HG02852 (cell line): ENCODE measurements around the gene WNT3.

Experiments used
- ATAC-seq: cut with Tn5 transposase; IDR thresholded peaks from one replicate; pipeline ENCODE4 v1.9.1; 2021; ENCODE audit warnings: mild to moderate bottlenecking, moderate library complexity; ENCODE audit not compliant: unreplicated experiment

Gene WNT3

GRCh38 chr17:46736100-46736499 lies 82.4 kb downstream of the WNT3 start:
- no peak for ATAC-seq

DNA sequence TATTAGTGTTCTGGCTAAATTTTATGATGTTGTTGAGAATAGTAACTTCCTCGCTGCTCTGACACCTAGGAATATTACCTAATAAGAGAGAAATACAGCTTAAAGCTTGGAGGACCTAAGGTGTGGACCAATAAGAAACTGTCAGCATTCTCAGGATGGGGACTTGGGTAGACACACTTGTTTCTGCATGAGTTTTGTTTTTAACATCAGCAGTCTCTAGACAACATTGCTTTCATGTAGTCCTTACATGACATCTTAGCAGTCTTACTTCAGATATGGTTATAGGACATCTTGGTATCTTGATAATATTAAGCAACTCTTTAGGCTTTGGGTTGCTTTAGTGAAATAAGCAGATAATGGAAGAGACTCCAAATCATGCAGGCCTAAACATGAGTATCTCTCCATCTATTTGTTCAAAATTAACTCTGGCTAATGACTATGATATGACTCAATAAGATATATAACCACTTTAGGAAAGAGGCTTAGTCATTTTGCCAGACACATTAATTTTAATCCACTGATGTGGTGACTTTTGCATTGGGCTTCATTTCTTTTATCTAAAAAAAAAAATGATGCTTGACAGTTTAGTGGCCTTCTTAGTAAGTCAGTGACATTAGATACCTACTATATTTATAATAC lies 84.5 kb downstream of the WNT3 start:
- ATAC-seq, result no peak

DNA sequence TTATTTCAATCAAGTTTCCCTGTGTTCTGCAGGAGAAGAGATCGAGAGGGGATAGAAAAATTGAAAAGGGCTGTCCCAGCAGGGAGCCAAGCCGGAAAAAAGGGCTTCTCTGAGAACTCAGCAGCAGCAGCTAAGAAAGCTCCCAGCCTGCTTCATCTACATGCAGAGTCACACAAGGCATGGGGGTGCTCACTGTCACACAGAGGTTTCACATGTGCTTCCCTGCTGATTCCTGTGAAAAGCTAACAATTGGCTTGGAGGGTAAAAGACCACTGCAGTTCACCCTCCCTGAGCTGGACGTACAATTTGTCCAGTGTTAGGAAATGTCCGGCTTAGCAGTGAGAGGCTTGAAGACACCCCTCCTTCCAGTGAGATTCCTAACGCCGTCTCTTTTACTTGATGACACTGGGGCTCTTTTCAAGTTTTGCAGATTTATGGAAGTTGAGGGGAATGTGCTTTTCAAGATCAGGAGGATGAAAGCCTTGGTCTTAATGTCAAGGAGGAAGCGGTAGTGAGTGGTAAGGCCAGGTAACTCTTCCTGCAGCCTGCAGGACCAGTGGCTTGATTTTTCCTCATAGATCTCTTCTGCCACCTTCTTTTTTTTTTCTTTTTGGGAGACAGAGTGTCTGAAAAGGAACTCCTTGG lies 85.6 kb downstream of the WNT3 start:
- no peak for ATAC-seq

- no peak for ATAC-seq
Measured at GRCh38 chr17:46732160-46732559, 86.3 kb downstream of the WNT3 start.

GRCh38 chr17:46730679-46731078 lies 87.8 kb downstream of the WNT3 start:
- no peak for ATAC-seq

DNA sequence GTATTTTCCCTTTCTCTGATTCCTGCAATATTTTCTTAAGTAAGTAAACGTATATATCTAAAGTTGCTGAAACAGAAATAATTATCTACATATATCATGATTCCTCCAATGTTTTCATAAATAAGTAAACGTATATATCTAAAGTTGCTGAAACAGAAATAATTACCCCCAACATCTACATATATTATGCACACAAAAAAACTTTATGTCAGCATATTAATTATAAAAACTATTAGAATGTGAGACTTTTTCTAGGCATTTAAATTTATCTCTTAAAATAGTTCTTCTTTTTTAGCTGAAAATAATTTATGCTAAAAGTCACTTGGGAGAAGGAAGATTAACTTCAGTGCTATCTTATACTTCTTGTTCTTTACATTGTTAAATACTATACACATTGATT lies 88.5 kb downstream of the WNT3 start:
- ATAC-seq, result no peak

GRCh38 chr17:46727572-46728348 lies 90.7 kb downstream of the WNT3 start:
- no peak for ATAC-seq

- no peak for ATAC-seq
Measured at GRCh38 chr17:46726206-46726605, 92.3 kb downstream of the WNT3 start.

GRCh38 chr17:46722662-46723285 lies 95.7 kb downstream of the WNT3 start:
- ATAC-seq, result no peak

DNA sequence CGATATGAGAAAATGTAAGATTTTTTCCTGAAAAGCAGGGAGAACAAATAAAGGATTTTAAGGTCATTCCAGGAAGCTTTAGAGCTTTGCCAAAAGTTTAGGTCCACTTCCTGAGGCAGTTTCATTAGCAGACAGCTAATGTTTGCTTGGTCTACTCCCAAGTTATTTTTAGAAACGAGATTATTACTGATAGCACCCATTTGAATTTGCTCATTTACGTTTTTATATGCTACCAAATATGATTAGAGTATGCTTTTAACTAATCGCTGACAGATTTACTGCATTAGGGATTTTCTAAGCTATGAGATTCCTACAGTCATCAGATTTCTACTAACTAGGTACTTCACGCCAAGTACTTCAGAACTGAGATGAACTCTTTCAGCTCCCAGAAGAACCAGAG lies 98.1 kb downstream of the WNT3 start:
- ATAC-seq, result no peak

GRCh38 chr17:46719891-46720290 lies 98.6 kb downstream of the WNT3 start:
- no peak for ATAC-seq

DNA sequence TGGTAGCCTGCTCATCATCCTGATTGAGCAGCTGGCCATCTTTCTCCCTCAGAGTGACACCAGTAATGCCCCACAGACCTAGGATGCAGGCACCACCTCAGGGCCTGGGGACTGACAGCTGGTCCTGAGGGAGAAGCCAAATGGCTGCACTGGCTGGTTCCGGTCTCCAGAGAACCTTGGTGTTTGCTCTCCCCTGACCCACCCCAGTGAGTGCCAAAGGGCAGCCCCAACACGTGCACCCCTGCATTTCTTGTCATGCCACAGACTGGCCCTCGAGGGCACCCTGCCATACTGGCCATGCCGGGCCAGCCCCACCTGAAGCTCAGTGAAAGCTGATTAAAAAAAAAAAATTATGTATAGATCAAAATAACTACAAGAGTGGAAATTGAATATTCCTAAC lies 100.5 kb downstream of the WNT3 start:
- ATAC-seq, result no peak
